Transverse colon (tissue), 4 donors: Measurements from ENCODE around the gene PLSCR2. TPM values are rescaled to one million over a fixed set of nuclear protein-coding genes. Genes with fewer than 3 reads are reported as not detected.
"Not testable (repeated sequence)": the region's sequence is repeated elsewhere in the genome, so short reads cannot be mapped to it uniquely, and the experiment has no call there.

ENCODE experiments used
- DNase-seq: peaks from one replicate; pipeline ENCODE4 v3.0.0-alpha.2; 2019
- H3K27ac ChIP-seq, 4 donors: fragments of 200-600 bp; sonication (generic); 2 replicates each; pipeline ENCODE4 v1.5.1; 2016 to 2018; ENCODE audit warnings: inconsistent platforms in 4 of 4
- H3K27me3 ChIP-seq: fragments of 200-600 bp; sonication (generic); 2 replicates; pipeline ENCODE4 v1.5.1; 2017; ENCODE audit warnings: inconsistent platforms
- H3K36me3 ChIP-seq, 4 donors: fragments of 200-600 bp; sonication (generic); 2 replicates each; pipeline ENCODE4 v1.5.1; 2017 to 2019; ENCODE audit warnings: inconsistent platforms in 4 of 4
- H3K4me1 ChIP-seq, 4 donors: fragments of 200-600 bp; sonication (generic); 2 replicates each; pipeline ENCODE4 v1.5.1; 2017 to 2020; ENCODE audit warnings: inconsistent platforms in 4 of 4
- H3K4me3 ChIP-seq, 4 donors: fragments of 200-600 bp; sonication (generic); 1 replicate in 1 of 4; 2 replicates in 3 of 4; pipeline versions ENCODE4 v1.5.1 to v1.6.1; 2017 to 2019; ENCODE audit warnings: inconsistent platforms in 4 of 4
- H3K9me3 ChIP-seq, 2 donors: fragments of 200-600 bp; sonication (generic); 2 replicates each; pipeline ENCODE4 v1.5.1; 2017 to 2019; ENCODE audit warnings: inconsistent platforms in 2 of 2
- EP300 ChIP-seq: sonication (generic); formaldehyde crosslinking; IDR thresholded peaks from one replicate; pipeline ENCODE4 v1.6.1; 2017; ENCODE audit warnings: antibody characterized with exemption, low read depth
- POLR2A ChIP-seq: fragments of 450-650 bp; IDR thresholded peaks from one replicate; pipeline ENCODE4 v1.6.1; 2016; ENCODE audit warnings: antibody characterized with exemption, mild to moderate bottlenecking, moderate library complexity
- POLR2AphosphoS5 ChIP-seq, 3 donors: sonication (generic); formaldehyde crosslinking; IDR thresholded peaks; one replicate each; pipeline ENCODE4 v1.6.1; 2016; ENCODE audit warnings: antibody characterized with exemption in 3 of 3
- WGBS, 2 donors: methylation state at CpG; one replicate each; pipeline ENCODE4 v1.1.5; 2018; ENCODE audit warnings: low coverage in 1 of 2; 5-methylcytosine and 5-hydroxymethylcytosine counted together
- in situ Hi-C, 4 donors: fragments of 200-750 bp; cut with MboI; loops; one replicate each; pipeline versions ENCODE4 v1.15.0 to v1.15.1; 2017; ENCODE audit warnings: low sequenced_read_pairs in 3 of 4, low pct_ligation_motif_present in 1 of 4, low pct_unique_long_range_greater_than_20kb in 1 of 4
- intact Hi-C: fragments of 100-400 bp; cut with DNase I; formaldehyde crosslinking; loops from one replicate; pipeline ENCODE4 v1.15.1; 2023; ENCODE audit warnings: low total_unique reads
- total RNA-seq, 4 donors: library from RNA; depleted of rRNA; stranded (reverse); fragments of >200 nt; gene quantifications; one replicate each; pipeline ENCODE4 v1.1.0, GENCODE V29; 2016
- TF ChIP-seq, protein P1 (sequence below), 5 experiments: fragments of 200-600 bp in 3 of 5; fragments of 450-650 bp in 2 of 5; sonication (generic) in 3 of 5; IDR thresholded peaks; 1 replicate in 2 of 5; 2 replicates in 3 of 5; pipeline ENCODE4 v1.5.1; 2016 to 2017; ENCODE audit warnings: antibody characterized with exemption in 5 of 5, inconsistent platforms in 3 of 5, mild to moderate bottlenecking in 2 of 5, moderate library complexity in 1 of 5

The PLSCR2 gene
- total RNA-seq, 4 donors from 2014 or later: 1.3 to 2.9 TPM; not detected in 2

DNA sequence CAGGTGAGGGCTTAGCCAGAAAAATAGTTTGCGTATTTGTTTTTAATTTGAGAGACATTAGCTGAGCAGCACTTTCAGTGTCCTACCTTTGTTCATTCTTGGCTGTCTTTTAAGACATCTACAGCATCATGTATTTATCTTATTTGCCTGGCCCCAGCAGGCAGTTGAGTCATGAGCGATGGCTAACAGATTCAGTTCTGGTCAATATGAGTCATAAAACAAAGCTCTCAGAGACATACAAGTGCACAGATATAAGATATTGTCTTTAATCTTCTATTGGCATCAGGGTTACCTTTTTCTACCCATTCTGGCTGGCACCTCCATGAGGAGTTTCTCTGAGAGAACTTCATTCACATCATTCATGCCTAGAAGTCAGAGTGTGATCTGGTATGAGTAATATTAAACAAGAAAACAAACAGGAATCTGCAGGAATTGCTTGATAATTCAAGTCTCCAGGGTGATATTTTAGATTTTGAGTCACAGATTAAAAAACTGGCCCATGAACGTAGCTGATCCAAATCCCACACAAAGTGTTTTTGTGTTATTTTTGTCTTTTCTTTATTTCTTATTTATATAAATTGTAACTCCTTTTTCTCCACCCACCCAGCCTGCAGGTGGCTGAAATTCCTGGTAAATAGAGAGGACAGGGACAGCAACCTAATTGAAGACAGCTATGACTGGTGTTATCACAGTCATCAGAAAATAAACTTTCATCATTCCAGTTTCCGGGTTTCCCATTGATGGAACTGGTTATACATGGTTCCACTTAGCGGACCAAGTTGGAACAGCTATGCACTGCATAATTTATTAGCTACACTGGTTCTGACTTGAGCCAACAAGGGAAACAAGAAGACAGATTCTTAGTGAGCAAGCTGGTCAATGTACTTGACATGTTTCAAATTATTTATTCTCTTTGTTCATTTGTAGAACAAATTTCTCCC is 47.3 kb downstream of the PLSCR2 start:
- no peak overlapping the region for H3K27ac ChIP-seq
- no peak for DNase-seq
- H3K4me3 ChIP-seq: no peak overlapping the region
- H3K4me1 ChIP-seq: no peaks in the 10 kb centered on the region
- 74 to 83% methylated on average over 4 to 5 of the region's 5 CpGs for WGBS, 2 donors
- TF ChIP-seq EP300: no peak
- no peak for TF ChIP-seq POLR2A
- no peak for TF ChIP-seq POLR2AphosphoS5 (IDR thresholded peaks at IDR 0.05)
- TF ChIP-seq, protein P1, sequence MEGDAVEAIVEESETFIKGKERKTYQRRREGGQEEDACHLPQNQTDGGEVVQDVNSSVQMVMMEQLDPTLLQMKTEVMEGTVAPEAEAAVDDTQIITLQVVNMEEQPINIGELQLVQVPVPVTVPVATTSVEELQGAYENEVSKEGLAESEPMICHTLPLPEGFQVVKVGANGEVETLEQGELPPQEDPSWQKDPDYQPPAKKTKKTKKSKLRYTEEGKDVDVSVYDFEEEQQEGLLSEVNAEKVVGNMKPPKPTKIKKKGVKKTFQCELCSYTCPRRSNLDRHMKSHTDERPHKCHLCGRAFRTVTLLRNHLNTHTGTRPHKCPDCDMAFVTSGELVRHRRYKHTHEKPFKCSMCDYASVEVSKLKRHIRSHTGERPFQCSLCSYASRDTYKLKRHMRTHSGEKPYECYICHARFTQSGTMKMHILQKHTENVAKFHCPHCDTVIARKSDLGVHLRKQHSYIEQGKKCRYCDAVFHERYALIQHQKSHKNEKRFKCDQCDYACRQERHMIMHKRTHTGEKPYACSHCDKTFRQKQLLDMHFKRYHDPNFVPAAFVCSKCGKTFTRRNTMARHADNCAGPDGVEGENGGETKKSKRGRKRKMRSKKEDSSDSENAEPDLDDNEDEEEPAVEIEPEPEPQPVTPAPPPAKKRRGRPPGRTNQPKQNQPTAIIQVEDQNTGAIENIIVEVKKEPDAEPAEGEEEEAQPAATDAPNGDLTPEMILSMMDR (IDR thresholded peaks at IDR 0.05): no peak
- in situ Hi-C loops: no loop called here
- H3K36me3 ChIP-seq: no peaks in the 10 kb centered on the region
- intact Hi-C loops: no loop called here
- no peaks in the 10 kb centered on the region for H3K27me3 ChIP-seq
- no peaks in the 10 kb centered on the region for H3K9me3 ChIP-seq

DNA sequence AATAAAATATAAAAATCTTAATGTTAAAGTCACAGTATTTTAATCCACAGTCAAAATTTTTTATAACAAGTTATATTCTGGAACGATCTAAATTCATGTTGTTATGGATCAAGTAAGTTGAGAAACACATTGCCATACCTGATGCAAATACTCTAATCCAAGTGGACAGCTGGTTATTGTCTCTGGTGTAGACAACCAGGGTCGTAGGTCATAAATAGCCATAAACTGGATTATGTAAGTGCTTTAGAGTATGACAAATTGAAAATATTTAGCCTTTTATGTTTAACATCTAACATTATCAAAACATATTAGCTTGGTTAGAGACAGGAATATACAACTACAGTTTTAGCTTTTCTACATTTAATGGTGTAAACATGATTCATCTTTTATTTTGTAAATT is 53.0 kb downstream of the PLSCR2 start:
- intact Hi-C loops: no loop called here
- Histone ChIP-seq H3K4me3 (no peak overlapping the region), H3K36me3 (no peaks in the 10 kb centered on the region), H3K27me3 (no peaks in the 10 kb centered on the region), H3K9me3 (peaks cover 3 to 9% of the 10 kb centered on the region in 2 donors), H3K27ac (no peak overlapping the region), H3K4me1 (no peaks in the 10 kb centered on the region)
- TF ChIP-seq, protein P1 (IDR thresholded peaks at IDR 0.05): no peak
- TF ChIP-seq POLR2AphosphoS5 (IDR thresholded peaks at IDR 0.05) (no peak), POLR2A (no peak), EP300 (no peak)
- in situ Hi-C loops: no loop called here
- DNase-seq: no peak
- WGBS, 2 donors: 59 to 63% methylated on average over 2 of the region's 2 CpGs

DNA sequence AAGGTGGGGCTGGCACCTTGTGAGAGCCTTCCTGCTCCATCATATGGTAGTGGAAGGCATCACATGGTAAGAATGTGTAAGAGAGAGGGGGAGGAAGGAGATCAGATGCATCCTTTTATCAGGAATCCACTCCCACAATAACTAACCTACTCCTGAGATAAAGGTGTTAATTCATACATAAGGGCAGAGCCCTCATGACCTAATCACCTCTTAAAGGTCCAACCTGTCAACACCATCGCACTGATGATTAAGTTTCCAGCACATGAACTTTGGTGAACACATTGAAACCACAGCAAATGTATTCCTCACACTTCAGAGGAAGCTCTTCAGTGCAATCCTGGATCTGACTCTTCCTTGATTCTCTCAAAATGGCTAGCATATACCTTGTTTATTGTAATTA is 55.4 kb downstream of the PLSCR2 start:
- intact Hi-C loops: no loop called here
- no peaks in the 10 kb centered on the region for H3K27me3 ChIP-seq
- H3K9me3 ChIP-seq: peaks cover 3 to 9% of the 10 kb centered on the region in 2 donors
- WGBS, 2 donors: 86% methylated on average over 1 of the region's 1 CpG; no CpG with 5 or more reads in 1 of the 2 donors
- H3K4me3 ChIP-seq: no peak overlapping the region
- TF ChIP-seq, protein P1 (IDR thresholded peaks at IDR 0.05): no peak
- no peak for TF ChIP-seq POLR2A
- no peak for TF ChIP-seq POLR2AphosphoS5 (IDR thresholded peaks at IDR 0.05)
- TF ChIP-seq EP300: no peak
- H3K36me3 ChIP-seq: no peaks in the 10 kb centered on the region
- DNase-seq: no peak
- in situ Hi-C loops: no loop called here
- H3K4me1 ChIP-seq: no peaks in the 10 kb centered on the region
- H3K27ac ChIP-seq: no peak overlapping the region

DNA sequence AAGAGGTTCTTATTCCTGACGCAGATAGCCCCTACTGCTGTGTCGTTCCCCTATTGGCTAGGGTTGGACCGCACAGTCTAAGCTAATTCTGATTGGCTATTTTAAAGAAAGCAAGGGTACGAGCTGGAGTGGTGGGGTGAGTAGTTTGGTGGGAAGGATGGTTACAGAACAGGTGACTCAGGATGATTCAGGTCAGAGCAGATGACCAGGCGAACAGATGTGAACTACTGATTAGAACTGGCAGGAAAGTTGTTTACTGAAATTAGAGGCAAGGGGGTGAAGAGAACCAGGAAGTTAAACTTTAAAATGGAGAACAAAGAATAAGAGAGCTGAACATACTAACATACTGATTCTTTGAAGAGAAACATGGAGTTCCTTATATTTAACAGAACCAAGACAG is 56.6 kb downstream of the PLSCR2 start:
- WGBS, 2 donors: 89 to 96% methylated on average over 5 of the region's 5 CpGs
- DNase-seq, H3K36me3 ChIP-seq, H3K4me1 ChIP-seq, in situ Hi-C loops, H3K27ac ChIP-seq, intact Hi-C loops, H3K27me3 ChIP-seq, H3K4me3 ChIP-seq, H3K9me3 ChIP-seq: not testable (repeated sequence)
